GM18520 (cell line): ENCODE measurements around the gene TPX2.

Source experiments
- ATAC-seq: cut with Tn5 transposase; IDR thresholded peaks from one replicate; pipeline ENCODE4 v1.9.1; 2021; ENCODE audit not compliant: unreplicated experiment

TPX2 gene

GRCh38 chr20:31760519-31761240 is 21.6 kb downstream of the TPX2 start:
- ATAC-seq: no peak

GRCh38 chr20:31764641-31765305 is 25.7 kb downstream of the TPX2 start:
- ATAC-seq: no peak

GRCh38 chr20:31767805-31768204 is 28.7 kb downstream of the TPX2 start:
- ATAC-seq: no peak

GRCh38 chr20:31769681-31770080 is 30.6 kb downstream of the TPX2 start:
- no peak for ATAC-seq

GRCh38 chr20:31770243-31770642 is 31.2 kb downstream of the TPX2 start:
- ATAC-seq: no peak

GRCh38 chr20:31774408-31774807 is 35.3 kb downstream of the TPX2 start:
- no peak for ATAC-seq

- ATAC-seq: no peak
Measured at GRCh38 chr20:31780839-31781238, 41.7 kb downstream of the TPX2 start.

GRCh38 chr20:31781945-31782344 is 42.9 kb downstream of the TPX2 start:
- ATAC-seq: no peak

GRCh38 chr20:31784354-31785044 is 45.4 kb downstream of the TPX2 start:
- ATAC-seq: no peak

- no peak for ATAC-seq
Measured at GRCh38 chr20:31785089-31785488, 46.0 kb downstream of the TPX2 start.

GRCh38 chr20:31788578-31788977 is 49.5 kb downstream of the TPX2 start:
- no peak for ATAC-seq

GRCh38 chr20:31790401-31790800 is 51.3 kb downstream of the TPX2 start:
- ATAC-seq: no peak

- no peak for ATAC-seq
Measured at GRCh38 chr20:31797364-31797763, 58.3 kb downstream of the TPX2 start.

GRCh38 chr20:31801508-31801907 is 62.4 kb downstream of the TPX2 start:
- no peak for ATAC-seq

GRCh38 chr20:31803552-31804291 is 64.6 kb downstream of the TPX2 start:
- no peak for ATAC-seq

- ATAC-seq: no peak
Measured at GRCh38 chr20:31806564-31807355, 67.7 kb downstream of the TPX2 start.

GRCh38 chr20:31808481-31808880 is 69.4 kb downstream of the TPX2 start:
- no peak for ATAC-seq

- ATAC-seq: no peak
Measured at GRCh38 chr20:31809661-31810060, 70.6 kb downstream of the TPX2 start.

GRCh38 chr20:31811198-31811597 is 72.1 kb downstream of the TPX2 start:
- no peak for ATAC-seq
